Natural killer cell (primary cell): ENCODE measurements around the gene PRKAA2. TPM values are rescaled to one million over a fixed set of nuclear protein-coding genes. Genes with fewer than 3 reads are reported as not detected.

ENCODE experiments used
- ATAC-seq, 3 donors: fragments of 150-1000 bp in 2 of 3; fragments of 200-7000 bp in 1 of 3; cut with Tn5 transposase; 1 replicate in 1 of 3; 2 replicates in 2 of 3; pipeline ENCODE4 v1.10.0; 2021; ENCODE audit warnings: mild to moderate bottlenecking in 2 of 3, moderate library complexity in 2 of 3
- DNase-seq, 2 donors: peaks; one replicate each; pipeline versions ENCODE4 v3.0.0 to v3.0.0-alpha.2; 2013 to 2021; ENCODE audit warnings: mixed read lengths in 1 of 2
- H3K27ac ChIP-seq: one replicate; pipeline ENCODE4 v1.5.1; 2013; ENCODE audit warnings: mild to moderate bottlenecking, low read length
- H3K27me3 ChIP-seq: one replicate; pipeline ENCODE4 v1.6.1; 2013; ENCODE audit warnings: low read length; ENCODE audit not compliant: control insufficient read depth, insufficient read depth
- H3K36me3 ChIP-seq: one replicate; pipeline ENCODE4 v1.6.1; 2013; ENCODE audit warnings: low read length; ENCODE audit not compliant: control insufficient read depth, insufficient read depth
- H3K4me1 ChIP-seq: one replicate; pipeline ENCODE4 v1.6.1; 2013; ENCODE audit warnings: low read length; ENCODE audit not compliant: control insufficient read depth, insufficient read depth
- H3K4me3 ChIP-seq: one replicate; pipeline ENCODE4 v1.5.1; 2013; ENCODE audit warnings: low read length
- H3K9me3 ChIP-seq: one replicate; pipeline ENCODE4 v1.6.1; 2013; ENCODE audit warnings: low read length; ENCODE audit not compliant: control insufficient read depth, insufficient read depth
- H3K27ac Mint-ChIP-seq, 2 donors: one replicate each; pipeline ENCODE4 v1.8.0; 2022; ENCODE audit warnings: mild to moderate bottlenecking in 2 of 2, mixed read lengths in 2 of 2, moderate library complexity in 1 of 2
- H3K27me3 Mint-ChIP-seq, 2 donors: one replicate each; pipeline ENCODE4 v1.8.0; 2022; ENCODE audit warnings: low read depth in 2 of 2, mixed read lengths in 2 of 2
- H3K36me3 Mint-ChIP-seq: one replicate; pipeline ENCODE4 v1.8.0; 2022; ENCODE audit warnings: mixed read lengths
- H3K4me1 Mint-ChIP-seq, 2 donors: one replicate each; pipeline ENCODE4 v1.8.0; 2022; ENCODE audit warnings: mixed read lengths in 2 of 2
- H3K4me3 Mint-ChIP-seq: one replicate; pipeline ENCODE4 v1.8.0; 2022; ENCODE audit warnings: mild to moderate bottlenecking, moderate library complexity, mixed read lengths
- H3K9me3 Mint-ChIP-seq, 2 donors: one replicate each; pipeline ENCODE4 v1.8.0; 2022; ENCODE audit warnings: mixed read lengths in 2 of 2
- WGBS: methylation state at CpG from one replicate; pipeline ENCODE4 v1.1.7; 2013; ENCODE audit warnings: missing lambda C conversion rate; ENCODE audit not compliant: insufficient coverage; 5-methylcytosine and 5-hydroxymethylcytosine counted together
- intact Hi-C: fragments of 100-400 bp; cut with micrococcal nuclease; formaldehyde crosslinking; loops from one replicate; pipeline ENCODE4 v1.14.2; 2022
- total RNA-seq, 4 donors: library from RNA; stranded (reverse); fragments of 120-200 nt in 1 of 4; gene quantifications; one replicate each; pipeline versions ENCODE4 v1.2.3 to v1.2.4, GENCODE V29; 2013 to 2022
- TF ChIP-seq, protein P1 (sequence below): fragments of 200-600 bp; IDR thresholded peaks from one replicate; pipeline ENCODE4 v1.8.0; 2022; ENCODE audit warnings: antibody characterized with exemption

PRKAA2 gene
- total RNA-seq, 3 donors from 2014 or later (not counting 1 experiment from before 2014, with no cell fraction given): not detected

DNA sequence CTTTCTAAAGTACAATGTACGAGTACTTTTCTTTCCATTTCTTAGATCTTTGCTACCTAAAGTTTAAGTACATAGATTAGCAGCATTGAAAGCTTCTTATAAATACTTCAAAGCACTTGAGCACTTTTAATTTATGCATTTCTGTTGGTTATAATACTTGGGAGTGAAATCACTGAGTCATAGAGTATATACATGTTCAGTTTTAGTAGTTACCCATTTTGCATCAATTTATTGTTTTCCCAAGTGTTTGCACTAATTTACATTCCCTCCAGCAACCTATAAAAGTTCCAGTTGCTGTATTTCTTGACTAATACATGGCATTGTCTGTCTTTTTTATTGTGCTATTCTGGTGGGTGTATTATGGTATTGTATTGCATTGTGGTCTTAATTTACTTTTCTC lies 20.3 kb downstream of the PRKAA2 start:
- Histone ChIP-seq H3K4me3 (no peak overlapping the region), H3K4me1 (no peaks in the 10 kb centered on the region), H3K27me3 (no peaks in the 10 kb centered on the region), H3K36me3 (no peaks in the 10 kb centered on the region), H3K27ac (no peak overlapping the region), H3K9me3 (no peaks in the 10 kb centered on the region)
- H3K4me3 Mint-ChIP-seq: no peak overlapping the region
- intact Hi-C loops: no loop called here
- H3K27me3 Mint-ChIP-seq: peaks cover 8 to 12% of the 10 kb centered on the region in 2 donors
- ATAC-seq (no peak), DNase-seq (no peak)
- H3K9me3 Mint-ChIP-seq: no peaks in the 10 kb centered on the region
- no peak overlapping the region for H3K27ac Mint-ChIP-seq
- TF ChIP-seq, protein P1, sequence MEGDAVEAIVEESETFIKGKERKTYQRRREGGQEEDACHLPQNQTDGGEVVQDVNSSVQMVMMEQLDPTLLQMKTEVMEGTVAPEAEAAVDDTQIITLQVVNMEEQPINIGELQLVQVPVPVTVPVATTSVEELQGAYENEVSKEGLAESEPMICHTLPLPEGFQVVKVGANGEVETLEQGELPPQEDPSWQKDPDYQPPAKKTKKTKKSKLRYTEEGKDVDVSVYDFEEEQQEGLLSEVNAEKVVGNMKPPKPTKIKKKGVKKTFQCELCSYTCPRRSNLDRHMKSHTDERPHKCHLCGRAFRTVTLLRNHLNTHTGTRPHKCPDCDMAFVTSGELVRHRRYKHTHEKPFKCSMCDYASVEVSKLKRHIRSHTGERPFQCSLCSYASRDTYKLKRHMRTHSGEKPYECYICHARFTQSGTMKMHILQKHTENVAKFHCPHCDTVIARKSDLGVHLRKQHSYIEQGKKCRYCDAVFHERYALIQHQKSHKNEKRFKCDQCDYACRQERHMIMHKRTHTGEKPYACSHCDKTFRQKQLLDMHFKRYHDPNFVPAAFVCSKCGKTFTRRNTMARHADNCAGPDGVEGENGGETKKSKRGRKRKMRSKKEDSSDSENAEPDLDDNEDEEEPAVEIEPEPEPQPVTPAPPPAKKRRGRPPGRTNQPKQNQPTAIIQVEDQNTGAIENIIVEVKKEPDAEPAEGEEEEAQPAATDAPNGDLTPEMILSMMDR: no peak
- H3K36me3 Mint-ChIP-seq: no peaks in the 10 kb centered on the region
- WGBS: 64% methylated on average over 1 of the region's 1 CpG
- H3K4me1 Mint-ChIP-seq: no peaks in the 10 kb centered on the region

DNA sequence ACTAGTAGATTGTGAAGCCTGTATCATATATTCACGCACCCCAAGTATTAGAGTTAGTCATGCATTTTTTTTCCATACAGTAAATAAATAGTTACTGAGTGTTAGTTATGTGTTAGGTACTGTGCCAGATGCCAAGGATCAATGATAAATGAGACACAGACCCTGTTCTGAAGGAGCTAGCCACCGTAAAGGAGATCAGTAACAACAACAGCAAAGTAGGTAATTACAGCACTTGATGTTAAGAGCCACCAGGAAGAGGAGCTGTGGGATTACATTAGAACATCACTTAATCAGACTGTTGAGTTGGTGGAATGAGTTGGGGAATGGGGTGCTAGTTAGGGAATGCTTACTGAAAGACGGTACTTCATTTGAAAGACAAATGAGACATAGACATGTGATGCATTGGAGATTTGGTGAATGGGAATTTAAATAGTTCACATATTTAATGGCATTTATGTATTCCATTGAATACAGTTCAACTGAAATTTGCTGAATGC lies 21.0 kb downstream of the PRKAA2 start:
- no peaks in the 10 kb centered on the region for H3K4me1 ChIP-seq
- 88% methylated on average over 2 of the region's 3 CpGs for WGBS
- ATAC-seq: no peak

DNA sequence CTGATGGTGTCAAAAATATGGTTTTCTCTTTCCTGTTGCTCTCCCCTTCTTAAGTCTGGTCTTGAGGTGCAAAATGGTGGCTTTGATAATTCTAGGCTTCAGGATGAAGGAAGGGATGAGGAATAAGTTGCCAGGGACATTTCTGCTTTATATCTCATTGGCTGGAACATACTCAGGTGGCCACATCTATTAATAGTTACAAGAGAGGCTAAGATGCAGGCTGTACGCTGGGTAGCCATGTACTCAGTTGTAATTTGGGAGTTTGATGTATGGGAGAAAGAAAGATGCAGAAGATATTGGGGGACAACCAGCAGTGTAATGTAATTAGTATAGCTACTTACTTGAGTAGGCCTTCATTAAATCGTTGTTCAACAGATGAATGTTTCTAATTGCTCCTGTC lies 25.2 kb downstream of the PRKAA2 start:
- DNase-seq (no peak), ATAC-seq (no peak)
- Mint-ChIP-seq H3K36me3 (no peaks in the 10 kb centered on the region), H3K9me3 (no peaks in the 10 kb centered on the region), H3K4me3 (no peak overlapping the region), H3K4me1 (no peaks in the 10 kb centered on the region), H3K27ac (no peak overlapping the region), H3K27me3 (peaks cover 10 to 12% of the 10 kb centered on the region in 2 donors)
- Histone ChIP-seq H3K36me3 (no peaks in the 10 kb centered on the region), H3K4me3 (no peak overlapping the region), H3K27ac (no peak overlapping the region), H3K27me3 (no peaks in the 10 kb centered on the region), H3K9me3 (no peaks in the 10 kb centered on the region), H3K4me1 (no peaks in the 10 kb centered on the region)
- 73% methylated on average over 1 of the region's 2 CpGs for WGBS
- intact Hi-C loops: no loop called here
- TF ChIP-seq, protein P1: no peak

More for the DNA sequence above, 21.0 kb downstream of the PRKAA2 start:
- Mint-ChIP-seq H3K9me3 (no peaks in the 10 kb centered on the region), H3K4me3 (no peak overlapping the region), H3K27me3 (peaks cover 6 to 12% of the 10 kb centered on the region in 2 donors), H3K4me1 (no peaks in the 10 kb centered on the region), H3K27ac (no peak overlapping the region), H3K36me3 (no peaks in the 10 kb centered on the region)
- H3K27me3 ChIP-seq: no peaks in the 10 kb centered on the region
- no peak overlapping the region for H3K4me3 ChIP-seq
- H3K27ac ChIP-seq: no peak overlapping the region
- DNase-seq: no peak
- no peaks in the 10 kb centered on the region for H3K36me3 ChIP-seq
- TF ChIP-seq, protein P1: no peak
- no peaks in the 10 kb centered on the region for H3K9me3 ChIP-seq
- intact Hi-C loops: loop anchor here (1.0 kb wide), 1 partner anchor 8 kb away; no protein-coding TSS in a partner anchor

DNA sequence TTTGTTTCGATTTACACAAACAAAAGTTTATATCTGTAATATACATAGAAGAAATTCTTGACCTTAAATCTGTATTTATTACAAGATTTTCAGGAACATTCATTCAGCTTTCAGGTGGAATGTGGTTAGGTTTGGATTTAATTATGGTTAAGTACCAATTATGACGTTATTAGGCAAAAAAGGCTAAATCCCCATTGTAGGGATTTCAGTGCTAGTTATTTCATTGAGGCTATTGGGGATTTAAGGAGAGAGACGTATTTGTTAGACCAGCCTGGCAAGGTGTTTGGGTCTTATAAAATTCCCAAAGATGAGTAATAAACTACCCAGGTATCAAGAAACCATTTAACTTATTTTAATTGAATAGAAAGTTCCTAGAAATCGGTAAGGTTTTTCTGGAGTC lies 26.0 kb downstream of the PRKAA2 start:
- Histone ChIP-seq H3K36me3 (no peaks in the 10 kb centered on the region), H3K4me3 (no peak overlapping the region), H3K4me1 (no peaks in the 10 kb centered on the region), H3K27ac (no peak overlapping the region), H3K9me3 (no peaks in the 10 kb centered on the region), H3K27me3 (no peaks in the 10 kb centered on the region)
- Mint-ChIP-seq H3K27ac (no peak overlapping the region), H3K36me3 (no peaks in the 10 kb centered on the region), H3K9me3 (no peaks in the 10 kb centered on the region), H3K27me3 (peaks cover 5 to 6% of the 10 kb centered on the region in 2 donors), H3K4me1 (no peaks in the 10 kb centered on the region), H3K4me3 (no peak overlapping the region)
- 89% methylated on average over 1 of the region's 4 CpGs for WGBS
- TF ChIP-seq, protein P1: no peak
- no peak for ATAC-seq
- intact Hi-C loops: no loop called here
- DNase-seq: no peak
